Measurements from ENCODE around the gene WDFY4.
"Not testable (repeated sequence)": the region's sequence is repeated elsewhere in the genome, so short reads cannot be mapped to it uniquely, and the experiment has no call there.

WDFY4 gene, protein sequence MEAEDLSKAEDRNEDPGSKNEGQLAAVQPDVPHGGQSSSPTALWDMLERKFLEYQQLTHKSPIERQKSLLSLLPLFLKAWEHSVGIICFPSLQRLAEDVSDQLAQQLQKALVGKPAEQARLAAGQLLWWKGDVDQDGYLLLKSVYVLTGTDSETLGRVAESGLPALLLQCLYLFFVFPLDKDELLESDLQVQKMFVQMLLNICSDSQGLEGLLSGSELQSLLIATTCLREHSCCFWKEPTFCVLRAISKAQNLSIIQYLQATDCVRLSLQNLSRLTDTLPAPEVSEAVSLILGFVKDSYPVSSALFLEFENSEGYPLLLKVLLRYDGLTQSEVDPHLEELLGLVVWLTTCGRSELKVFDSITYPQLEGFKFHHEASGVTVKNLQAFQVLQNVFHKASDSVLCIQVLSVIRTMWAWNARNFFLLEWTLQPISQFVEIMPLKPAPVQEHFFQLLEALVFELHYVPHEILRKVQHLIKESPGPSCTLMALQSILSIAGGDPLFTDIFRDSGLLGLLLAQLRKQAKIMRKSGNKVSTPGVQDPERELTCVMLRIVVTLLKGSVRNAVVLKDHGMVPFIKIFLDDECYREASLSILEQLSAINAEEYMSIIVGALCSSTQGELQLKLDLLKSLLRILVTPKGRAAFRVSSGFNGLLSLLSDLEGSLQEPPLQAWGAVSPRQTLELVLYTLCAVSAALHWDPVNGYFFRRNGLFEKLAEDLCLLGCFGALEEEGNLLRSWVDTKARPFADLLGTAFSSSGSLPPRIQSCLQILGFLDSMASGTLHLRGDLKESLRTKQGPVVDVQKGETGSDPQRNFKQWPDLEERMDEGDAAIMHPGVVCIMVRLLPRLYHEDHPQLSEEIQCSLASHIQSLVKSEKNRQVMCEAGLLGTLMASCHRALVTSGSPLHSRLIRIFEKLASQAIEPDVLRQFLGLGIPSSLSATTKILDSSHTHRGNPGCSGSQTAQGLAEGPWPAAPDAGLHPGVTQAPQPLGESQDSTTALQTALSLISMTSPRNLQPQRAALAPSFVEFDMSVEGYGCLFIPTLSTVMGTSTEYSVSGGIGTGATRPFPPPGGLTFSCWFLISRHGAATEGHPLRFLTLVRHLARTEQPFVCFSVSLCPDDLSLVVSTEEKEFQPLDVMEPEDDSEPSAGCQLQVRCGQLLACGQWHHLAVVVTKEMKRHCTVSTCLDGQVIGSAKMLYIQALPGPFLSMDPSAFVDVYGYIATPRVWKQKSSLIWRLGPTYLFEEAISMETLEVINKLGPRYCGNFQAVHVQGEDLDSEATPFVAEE (N-terminal part only)

DNA sequence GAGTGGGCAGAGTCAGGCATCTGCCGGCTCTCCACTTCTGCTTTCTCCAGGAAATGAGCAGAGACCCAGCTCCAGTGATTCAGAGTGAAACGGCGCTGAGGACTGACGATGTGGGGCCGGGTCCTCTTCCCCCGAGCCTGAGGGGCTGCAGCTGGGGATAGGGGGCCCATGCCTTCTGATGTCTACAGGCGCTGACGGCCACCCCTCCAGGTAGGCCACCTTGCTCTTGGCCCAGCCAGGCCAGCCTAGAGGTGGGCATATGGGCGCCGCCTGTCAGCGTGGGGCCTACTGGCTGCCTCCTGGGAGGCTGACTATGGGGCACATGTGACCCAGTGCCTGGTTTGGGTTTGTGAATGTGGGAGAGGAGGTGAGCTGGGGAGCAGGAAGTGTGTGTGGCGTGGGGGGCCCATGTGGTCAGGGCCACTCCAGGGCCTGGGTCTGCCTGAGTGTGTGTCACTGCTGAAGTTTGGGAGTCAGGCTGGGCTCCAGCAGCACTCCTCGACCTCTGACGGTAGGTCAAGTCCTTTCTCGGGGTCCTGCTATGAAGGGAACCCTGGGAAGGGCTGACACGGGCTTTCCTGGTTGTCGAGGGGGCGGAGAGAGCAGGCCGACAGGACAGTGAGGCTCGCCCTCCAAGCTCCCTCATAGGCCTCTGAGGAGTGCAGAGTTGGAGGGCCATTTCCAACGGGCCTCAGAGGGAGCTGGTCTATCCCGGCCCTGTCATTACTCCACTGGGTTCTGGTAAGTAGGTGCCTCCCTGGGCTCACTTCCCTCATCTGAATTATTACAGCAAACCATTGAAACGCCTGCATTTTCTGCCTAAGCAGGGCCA lies at the start of gene WDFY4:
TSS of gene WDFY4 (plus strand) at position 82 of the 832 bp plus-strand sequence. CDS start 24,860 bp downstream, outside the sequence.
- no peak for DNase-seq

DNA sequence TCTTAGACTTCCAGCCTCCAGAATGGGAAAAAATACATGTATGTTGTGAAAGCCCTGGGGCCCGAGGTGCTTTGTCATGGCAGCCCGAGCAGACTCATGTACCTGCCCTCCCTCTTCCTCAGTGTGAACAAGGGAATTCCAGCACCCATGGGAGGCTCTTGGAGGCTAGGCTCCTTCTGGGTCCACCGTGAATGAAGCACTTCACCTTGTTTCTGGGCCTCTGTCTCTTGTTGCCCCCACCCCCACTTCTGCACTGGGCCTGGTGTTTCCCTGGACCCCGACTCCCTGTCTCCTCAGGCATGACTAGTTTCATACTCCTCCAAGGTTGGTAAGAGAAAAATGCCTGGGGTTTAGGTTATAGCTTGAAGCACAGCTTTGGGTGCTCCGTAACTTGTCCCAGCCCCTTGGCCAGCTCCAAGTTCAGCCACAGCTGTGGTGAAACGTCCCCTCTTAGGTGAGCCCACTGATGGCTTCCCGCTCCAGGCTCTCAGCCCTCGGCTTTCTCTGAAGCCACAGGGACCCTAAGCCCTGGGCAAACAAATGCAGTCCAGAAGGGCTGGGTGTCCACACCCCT lies 49.6 kb upstream of the WDFY4 start:
- DNase-seq: no peak

DNA sequence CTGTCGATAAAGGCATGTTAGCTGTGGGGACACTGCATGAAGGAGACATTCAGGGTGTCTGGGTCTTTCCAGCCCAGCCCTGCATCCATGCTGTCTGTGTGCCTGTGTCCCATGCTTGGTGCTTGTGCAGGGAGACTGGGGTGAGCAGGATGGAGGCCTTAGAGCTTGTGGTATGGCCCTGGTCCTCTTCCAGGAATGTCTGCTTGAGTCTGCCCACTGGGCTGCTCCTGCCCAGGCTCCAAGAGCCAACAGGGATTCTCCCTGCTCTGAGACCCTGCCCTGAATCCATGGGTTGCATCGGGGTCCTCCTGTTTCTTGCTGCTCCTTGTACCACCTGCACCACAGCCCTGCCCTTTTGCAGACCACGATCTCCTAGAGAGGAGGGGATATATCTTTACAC lies 48.4 kb upstream of the WDFY4 start:
- DNase-seq: no peak

DNA sequence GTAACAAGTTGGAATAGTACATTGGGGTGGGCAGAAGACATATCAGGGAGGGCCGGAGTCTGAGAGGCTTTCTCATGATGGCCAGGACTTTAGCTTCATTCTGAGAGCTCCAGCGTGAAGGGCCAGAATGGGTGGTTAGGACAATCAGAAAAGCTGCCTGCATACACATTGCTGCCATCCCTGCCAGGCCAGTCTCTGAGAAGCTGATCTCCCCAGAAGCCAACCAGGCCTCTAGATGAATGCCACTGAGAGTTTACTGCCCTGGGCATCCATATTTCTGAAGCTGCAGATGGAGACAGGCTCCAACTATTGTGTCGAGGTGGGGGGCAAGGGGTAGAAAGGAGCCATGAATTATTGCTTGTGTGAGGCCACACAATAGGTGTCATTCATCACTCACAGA lies 47.8 kb upstream of the WDFY4 start:
- DNase-seq: no peak

DNA sequence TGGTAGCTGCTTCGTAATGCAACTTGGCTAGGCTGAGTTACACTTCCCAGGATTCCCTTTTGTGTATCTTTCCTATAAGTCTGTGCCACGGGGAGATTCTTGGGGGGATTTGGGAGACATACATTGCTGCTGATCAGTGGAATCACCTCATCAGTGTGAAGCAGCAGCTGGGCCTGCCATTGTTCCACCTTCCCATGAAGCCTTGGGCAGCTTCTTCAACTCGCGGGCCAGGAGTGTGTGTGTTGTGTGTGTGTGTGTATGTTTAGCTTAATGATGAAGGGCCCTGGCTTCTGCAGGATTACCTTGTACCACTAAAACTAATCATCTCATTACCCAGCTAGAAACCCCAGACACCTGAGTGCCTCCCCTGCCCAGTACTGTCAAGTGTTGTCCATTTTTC lies 46.5 kb upstream of the WDFY4 start:
- DNase-seq: no peak

DNA sequence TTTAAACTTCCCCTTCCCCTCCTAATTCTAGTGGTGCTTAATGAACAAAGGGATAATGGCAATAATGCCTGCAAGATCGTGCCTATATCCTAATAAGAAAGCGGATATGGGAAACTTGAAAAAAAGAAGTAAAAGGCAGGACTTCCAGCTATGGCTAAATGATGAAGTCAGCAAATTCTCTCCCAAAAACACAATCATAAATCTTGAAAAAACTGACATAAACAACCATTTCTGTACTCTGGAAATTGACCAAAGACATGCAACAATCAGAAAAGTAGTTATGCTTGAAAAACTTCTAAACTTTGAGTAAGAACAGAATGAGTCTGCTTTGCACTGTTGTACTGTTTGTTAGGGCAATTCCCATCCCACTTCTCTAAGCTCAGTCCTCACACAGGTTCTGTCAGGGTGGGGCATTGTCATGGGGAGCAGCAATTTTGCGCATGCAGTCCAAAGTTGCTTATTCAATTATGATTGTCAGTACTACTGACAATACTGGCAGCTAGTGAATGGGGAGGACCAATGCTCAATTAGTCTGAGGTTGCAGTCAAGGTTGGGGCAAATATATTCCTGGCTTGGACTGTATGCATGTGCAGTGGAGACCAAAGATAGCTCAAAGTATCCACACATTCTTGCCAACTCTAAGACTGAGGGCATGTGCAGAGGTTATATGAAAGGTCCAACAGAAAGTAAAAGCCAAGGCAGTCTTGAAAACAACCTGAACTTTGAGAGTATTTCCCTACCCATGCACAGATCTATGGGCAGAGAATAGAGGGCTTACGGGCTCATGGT lies 45.7 kb upstream of the WDFY4 start:
- DNase-seq: no peak

DNA sequence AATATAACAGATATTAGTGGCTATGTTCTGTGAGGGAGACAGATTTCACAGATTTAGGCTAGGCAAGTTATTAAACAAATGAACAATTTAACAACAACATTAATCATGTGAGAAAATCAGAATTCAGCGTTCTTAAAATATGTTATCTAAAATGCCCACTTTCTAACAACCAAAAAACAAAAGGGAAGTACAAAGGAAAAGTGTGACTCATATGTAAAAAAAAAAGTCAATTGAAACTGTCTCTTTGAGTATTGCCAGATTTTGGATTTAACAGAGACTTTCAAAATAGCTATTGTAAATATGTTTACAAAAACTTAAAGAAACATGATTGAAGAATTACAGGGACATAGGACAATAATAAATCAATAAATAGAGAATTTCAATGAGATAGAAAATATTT lies 45.0 kb upstream of the WDFY4 start:
- no peak for DNase-seq

DNA sequence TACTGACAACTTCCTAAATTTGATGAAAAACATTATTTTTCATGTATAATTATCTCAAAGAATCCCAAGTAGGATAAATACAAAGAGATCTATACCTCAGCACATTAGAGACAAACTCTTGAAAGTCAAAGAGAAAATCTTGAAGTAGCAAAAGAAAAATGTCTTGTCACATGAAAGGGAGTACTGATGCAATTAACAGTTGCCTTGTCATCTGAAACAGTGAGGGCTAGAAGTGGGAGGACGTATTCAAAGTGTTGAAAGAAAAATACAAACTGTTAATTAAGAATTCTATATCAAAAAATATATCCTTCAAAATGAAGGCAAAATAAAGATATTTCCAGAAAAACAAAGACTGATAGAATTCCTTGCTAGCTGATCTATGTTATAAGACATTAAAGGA lies 44.3 kb upstream of the WDFY4 start:
- DNase-seq: no peak

DNA sequence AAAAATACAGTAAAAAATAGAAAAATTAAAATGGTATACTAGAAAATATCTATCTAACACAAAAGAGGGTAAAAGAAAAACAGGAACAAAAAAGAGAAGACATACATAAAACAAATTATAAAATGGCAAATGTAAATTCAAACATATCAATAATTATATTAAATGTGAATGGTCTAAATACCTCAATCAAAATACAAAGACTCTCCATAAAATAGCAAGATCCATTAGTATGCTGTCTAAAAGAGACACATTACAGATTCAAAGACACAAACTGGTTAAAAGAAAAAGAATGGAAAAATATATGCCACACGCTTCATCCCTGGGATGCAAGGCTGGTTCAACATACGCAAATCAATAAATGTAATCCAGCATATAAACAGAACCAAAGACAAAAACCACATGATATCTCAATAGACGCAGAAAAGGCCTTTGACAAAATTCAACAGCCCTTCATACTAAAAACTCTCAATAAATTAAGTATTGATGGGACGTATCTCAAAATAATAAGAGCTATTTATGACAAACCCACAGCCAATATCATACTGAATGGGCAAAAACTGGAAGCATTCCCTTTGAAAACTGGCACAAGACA lies 43.5 kb upstream of the WDFY4 start:
- DNase-seq: not testable (repeated sequence)

DNA sequence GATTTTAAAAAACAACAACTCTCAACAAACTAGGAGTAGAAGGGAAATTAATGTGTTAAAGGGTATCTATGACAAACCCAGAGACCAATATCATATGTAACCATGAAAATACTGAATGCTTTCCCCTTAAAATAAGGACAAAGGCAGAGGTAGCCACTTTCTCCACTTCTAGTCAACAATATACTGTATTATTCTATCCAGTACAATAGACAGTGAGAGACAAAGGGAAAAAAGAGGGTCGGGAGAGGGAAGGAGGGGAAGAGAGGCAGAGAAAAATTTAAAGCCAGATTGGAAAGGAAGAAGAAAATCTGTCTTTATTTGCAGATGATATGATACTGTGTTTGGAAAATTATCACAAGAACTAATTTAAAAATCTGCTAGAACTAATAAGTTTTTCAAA lies 39.1 kb upstream of the WDFY4 start:
- DNase-seq: no peak

DNA sequence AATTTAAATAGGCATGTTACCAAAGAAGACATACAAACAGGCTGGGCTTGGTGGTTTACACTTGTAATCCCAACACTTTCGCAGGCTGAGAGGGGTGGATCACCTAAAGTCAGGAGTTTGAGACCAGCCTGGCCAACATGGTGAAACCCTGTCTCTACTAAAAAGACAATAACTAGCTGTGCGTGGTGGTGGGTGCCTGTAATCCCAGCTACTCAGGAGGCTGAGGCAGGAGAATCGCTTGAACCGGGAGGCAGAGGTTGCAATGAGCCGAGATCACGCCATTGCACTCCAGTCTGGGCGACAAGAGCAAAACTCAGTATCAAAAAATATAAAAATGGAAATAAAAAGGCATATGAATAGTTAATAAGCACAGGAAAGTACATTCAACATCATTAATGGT lies 37.6 kb upstream of the WDFY4 start:
- not testable (repeated sequence) for DNase-seq

DNA sequence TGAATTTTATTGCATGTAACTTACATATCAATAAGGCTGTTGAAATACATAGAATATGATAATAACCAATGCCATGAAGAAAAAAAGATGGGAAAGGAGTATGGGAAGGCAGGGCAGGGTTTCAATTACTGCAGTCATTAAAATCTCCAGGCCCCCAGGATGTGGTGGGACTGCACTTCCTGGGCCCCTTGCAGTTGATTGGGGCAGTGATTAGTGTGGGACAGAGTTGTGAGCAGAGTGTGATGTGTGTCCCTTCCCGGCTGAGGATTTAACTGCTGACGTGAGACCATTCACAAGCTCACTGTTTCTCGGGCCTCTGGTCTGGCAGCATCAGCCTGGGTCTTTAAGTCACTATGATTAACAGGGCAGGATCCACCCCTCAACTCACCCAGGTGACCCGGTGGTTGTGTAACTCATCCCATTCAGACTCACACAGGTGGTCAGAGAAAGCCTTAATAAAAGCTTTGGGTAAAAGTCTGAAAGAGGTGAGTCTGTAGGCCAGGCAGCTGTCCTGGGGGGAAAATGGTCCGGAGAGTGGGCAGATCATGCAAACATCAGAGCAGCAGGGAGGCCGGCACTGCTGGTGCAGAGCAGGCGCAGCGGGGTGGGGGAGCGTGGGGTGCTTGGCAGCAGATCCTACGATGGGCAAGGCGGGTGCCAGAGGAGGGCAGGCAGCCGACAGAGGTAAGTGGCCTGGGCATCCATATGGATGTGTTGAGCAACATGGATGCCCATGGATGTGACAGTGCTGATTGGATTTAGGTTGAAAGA lies 36.3 kb upstream of the WDFY4 start:
- no peak for DNase-seq

DNA sequence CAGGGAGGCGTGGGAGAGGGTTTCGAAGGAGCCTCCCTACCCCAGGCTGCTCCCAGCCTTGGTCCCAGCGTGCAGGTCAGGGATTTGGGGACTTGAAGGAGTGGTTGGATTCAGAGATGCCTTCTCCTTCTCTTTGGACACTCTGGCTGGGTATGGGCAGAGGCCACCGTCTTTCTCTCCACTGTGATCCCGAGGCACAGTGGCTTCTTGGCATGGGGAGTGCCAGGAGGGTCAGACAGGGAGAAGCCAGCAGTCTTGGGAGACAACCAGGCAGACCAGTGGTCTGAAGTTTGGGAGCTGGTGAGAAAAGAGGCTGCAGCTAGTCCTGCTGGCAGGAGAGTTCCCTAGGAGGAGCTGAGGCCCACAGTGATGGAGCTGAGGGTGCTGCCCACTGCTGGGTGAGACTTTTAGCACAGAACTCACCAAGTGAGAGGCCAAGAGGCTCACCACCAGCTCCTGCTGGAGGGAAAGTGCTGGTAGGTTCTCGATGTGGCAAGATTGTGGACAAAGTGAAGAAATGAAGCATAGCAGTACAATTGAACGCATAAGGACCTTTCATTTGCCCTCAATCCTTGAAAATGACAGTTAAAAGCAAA lies 35.2 kb upstream of the WDFY4 start:
- DNase-seq: no peak

DNA sequence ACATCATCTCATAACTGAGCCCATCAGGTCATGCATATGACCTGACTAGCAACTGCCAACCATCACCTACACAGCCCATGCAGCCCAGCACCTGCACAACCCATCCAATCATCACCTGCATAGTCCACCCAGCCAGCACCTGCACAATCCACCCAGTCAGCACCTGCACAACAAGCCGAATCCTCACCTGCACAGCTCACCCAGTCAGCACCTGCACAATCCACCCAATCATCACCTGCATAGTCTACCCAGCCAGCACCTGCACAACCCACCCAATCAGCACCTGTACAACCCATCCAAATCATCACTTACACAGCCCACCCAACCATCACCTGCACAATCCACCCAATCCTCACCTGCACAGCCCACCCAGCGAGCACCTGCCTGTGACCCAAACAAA lies 33.4 kb upstream of the WDFY4 start:
- DNase-seq: no peak

DNA sequence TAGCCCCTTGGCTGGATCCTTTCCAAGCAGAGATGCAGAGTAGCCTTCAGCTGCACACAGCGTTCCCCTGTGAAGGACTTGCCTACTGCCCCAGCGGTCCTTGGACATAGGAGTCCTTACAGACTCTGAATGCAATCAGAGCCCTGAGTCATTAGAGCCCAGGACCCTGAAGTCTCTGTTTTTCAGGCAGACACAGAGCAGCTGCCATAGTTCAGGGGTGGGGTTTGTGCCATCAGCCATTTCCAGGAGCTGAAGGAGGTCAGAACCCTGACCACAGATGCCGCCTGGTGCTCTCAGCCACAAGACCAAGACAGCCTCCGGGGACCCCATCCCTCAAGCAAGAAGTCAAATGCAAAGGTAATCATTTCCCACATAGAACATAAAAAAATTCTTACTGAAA lies 32.8 kb upstream of the WDFY4 start:
- DNase-seq: no peak

DNA sequence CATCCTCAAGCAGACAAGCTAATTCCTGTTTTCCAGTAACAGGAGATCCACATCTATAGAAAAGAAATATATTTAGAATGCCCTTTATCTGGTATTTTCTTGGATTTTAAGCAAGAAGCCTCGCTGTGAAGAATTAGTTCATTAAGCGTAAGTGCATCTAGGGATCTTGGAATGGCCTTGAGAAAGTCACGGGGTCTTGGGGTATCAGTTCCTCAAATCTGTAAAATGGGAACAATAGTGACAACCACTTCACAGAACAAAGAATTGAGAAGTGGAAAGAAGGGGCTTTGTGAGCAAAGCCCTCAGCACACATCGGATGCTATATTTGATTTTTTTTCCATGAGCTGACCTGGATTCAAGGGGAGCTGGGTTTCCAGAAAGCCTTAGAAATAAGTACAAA lies 32.3 kb upstream of the WDFY4 start:
- no peak for DNase-seq

DNA sequence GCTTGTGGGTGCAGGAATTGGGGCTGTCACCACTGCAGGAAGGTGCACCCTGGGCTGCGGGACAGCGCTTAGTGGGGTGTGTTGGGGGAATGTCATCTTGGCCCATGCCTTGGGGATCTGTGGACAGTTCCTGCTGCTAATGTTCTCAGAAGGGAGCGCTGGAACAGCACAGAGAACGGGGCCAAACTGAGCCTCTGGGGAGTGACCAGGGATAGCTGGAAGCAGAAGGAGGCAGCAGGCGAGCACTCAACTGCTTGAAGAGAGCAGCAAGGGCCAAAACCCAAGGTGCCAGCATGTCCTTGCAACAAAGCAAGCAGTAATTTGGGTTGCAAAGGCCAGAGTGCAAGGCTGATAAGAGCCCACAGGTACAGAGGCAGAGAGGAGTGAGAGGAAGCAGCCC lies 31.3 kb upstream of the WDFY4 start:
- DNase-seq: no peak

DNA sequence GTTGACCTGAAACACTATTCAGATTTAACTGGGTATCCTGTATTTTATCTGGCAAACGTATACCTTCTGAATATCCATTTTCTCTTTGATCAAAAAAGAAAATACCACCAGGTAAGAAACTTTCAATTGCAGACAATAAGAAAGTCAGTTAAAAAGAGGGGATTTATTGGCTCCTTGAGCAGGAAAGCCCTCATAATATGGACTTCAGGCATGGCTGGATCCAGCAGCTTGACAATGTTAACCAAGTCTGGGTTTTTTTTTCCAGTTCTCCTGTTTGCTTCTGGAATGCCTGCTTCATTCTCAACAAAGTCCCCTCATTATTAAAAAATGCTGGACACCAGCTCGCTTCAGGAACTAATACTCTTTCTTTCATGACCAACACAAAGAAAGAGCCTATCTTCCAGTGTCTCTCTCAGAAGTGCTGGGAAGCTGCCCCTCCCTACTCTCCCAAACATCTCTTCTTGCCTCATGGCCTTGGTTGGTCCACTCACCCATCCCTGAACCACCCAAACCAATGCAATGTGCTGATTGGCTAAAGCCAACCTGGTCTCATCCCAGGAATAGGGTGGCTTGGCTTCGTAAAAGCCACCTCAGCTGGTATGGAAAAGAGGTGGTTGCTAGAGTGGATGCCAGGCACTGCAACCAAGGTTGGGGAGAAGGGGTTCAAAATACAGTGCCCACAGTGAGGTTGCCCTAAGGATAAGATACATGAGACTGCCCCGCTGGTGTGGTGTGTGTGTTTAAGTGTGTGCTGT lies 30.6 kb upstream of the WDFY4 start:
- DNase-seq: no peak

Data from NCI-H2081 (cell line).